ENCODE measurements around the gene BAHD1. TPM values are rescaled to one million over a fixed set of nuclear protein-coding genes. Genes with fewer than 3 reads are reported as not detected.

Gene BAHD1
- total and polyA plus RNA-seq, 2 donors (not counting 1 experiment from before 2014, with no cell fraction given): 3.3 to 5.6 TPM

DNA sequence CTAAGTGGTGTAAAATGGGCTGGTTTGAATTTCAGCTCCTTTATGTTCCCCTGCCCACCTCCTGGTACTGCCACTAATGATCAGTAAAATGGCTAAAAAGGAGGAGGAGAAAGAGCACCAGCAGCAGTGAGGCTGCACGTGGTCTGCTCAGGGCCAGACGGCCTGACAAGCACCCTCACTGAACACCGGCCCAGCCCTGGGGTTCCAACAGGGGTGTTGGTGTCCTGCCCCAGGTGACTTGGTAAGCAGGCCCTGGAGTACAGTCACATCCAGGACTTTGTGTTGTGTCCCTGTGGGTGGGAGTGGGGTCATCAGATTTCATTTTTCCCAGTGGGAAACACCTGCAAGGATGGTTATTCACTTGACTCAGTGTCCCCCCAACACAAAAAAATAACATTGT, 5.4 kb downstream of the BAHD1 start:
- TF ChIP-seq EZH2 (IDR thresholded peaks at IDR 0.05; ENCODE audit: low read length, missing control alignments) (no peak), CTCF (conservative IDR thresholded peaks at IDR 0.05 in 1 of 2, IDR thresholded peaks at IDR 0.05 in 1 of 2; ENCODE audit: low read depth in 1 of 2, low read length in 2 of 2) (no peak)
- peaks cover 8% of the 10 kb centered on the region for H3K4me1 ChIP-seq (ENCODE audit: control insufficient read depth, extremely low read depth, insufficient read depth, low read length)
- no peaks in the 10 kb centered on the region for H3K9me3 ChIP-seq (ENCODE audit: control insufficient read depth, insufficient read depth, low read depth, low read length)
- no peak overlapping the region for H3K9ac ChIP-seq (ENCODE audit: insufficient read depth, low read length)
- H3K79me2 ChIP-seq (ENCODE audit: control insufficient read depth, insufficient read depth, low read length): peaks cover 10% of the 10 kb centered on the region
- no peak overlapping the region for H2AFZ ChIP-seq (ENCODE audit: low read length)
- no peaks in the 10 kb centered on the region for H3K27me3 ChIP-seq (ENCODE audit: control insufficient read depth, insufficient read depth, low read length)
- H3K4me2 ChIP-seq (ENCODE audit: extremely low read depth, insufficient read depth, low read length): no peak overlapping the region
- no peaks in the 10 kb centered on the region for H3K36me3 ChIP-seq (ENCODE audit: control insufficient read depth, insufficient read depth, low read length)
- peaks cover 3% of the 10 kb centered on the region for H4K20me1 ChIP-seq (ENCODE audit: control insufficient read depth, extremely low read depth, insufficient read depth, low read length)
- no peak overlapping the region for H3K4me3 ChIP-seq (replicated peaks in 1 of 4; ENCODE audit: control extremely low read depth in 1 of 4, insufficient read depth in 1 of 4, low read depth in 3 of 4, low read length in 4 of 4)
- DNase-seq (ENCODE audit: low read depth in 2 of 2): no peak
- H3K27ac ChIP-seq (ENCODE audit: insufficient read depth, low read length): no peak overlapping the region

- no peak overlapping the region for H3K9ac ChIP-seq (ENCODE audit: insufficient read depth, low read length)
- no peak overlapping the region for H3K4me2 ChIP-seq (ENCODE audit: extremely low read depth, insufficient read depth, low read length)
- no peak overlapping the region for H3K27ac ChIP-seq (ENCODE audit: insufficient read depth, low read length)
- peaks cover 8% of the 10 kb centered on the region for H3K4me1 ChIP-seq (ENCODE audit: control insufficient read depth, extremely low read depth, insufficient read depth, low read length)
- no peaks in the 10 kb centered on the region for H3K9me3 ChIP-seq (ENCODE audit: control insufficient read depth, insufficient read depth, low read depth, low read length)
- no peaks in the 10 kb centered on the region for H4K20me1 ChIP-seq (ENCODE audit: control insufficient read depth, extremely low read depth, insufficient read depth, low read length)
- peaks cover 4% of the 10 kb centered on the region for H3K79me2 ChIP-seq (ENCODE audit: control insufficient read depth, insufficient read depth, low read length)
- no peaks in the 10 kb centered on the region for H3K36me3 ChIP-seq (ENCODE audit: control insufficient read depth, insufficient read depth, low read length)
- H2AFZ ChIP-seq (ENCODE audit: low read length): no peak overlapping the region
- no peak for DNase-seq (ENCODE audit: low read depth in 2 of 2)
- H3K4me3 ChIP-seq (replicated peaks in 1 of 4; ENCODE audit: control extremely low read depth in 1 of 4, insufficient read depth in 1 of 4, low read depth in 3 of 4, low read length in 4 of 4): no peak overlapping the region
- TF ChIP-seq EZH2 (IDR thresholded peaks at IDR 0.05; ENCODE audit: low read length, missing control alignments) (no peak), CTCF (conservative IDR thresholded peaks at IDR 0.05 in 1 of 2, IDR thresholded peaks at IDR 0.05 in 1 of 2; ENCODE audit: low read depth in 1 of 2, low read length in 2 of 2) (no peak)
- H3K27me3 ChIP-seq (ENCODE audit: control insufficient read depth, insufficient read depth, low read length): no peaks in the 10 kb centered on the region
Observed at GRCh38 chr15:40448354-40448753, 7.6 kb downstream of the BAHD1 start.

DNA sequence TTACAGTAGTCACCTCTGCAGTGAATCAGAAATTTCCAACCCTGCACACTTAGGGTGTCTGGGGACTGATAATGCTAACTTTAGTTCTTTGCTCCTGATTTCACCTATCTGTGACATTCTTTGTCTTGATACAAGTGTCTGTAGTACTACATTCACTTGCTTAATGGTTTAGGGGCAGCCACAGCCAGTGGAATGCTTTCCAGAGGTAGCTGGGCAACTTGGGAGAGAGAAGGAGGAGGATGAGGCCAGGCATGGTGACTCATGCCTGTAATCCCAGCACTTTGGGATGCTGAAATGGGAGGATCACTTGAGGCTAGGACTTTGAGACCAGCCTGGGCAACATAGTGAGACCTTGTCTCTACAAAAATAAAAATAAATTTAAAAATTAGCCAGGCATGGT, 8.5 kb downstream of the BAHD1 start:
- H4K20me1 ChIP-seq (ENCODE audit: control insufficient read depth, extremely low read depth, insufficient read depth, low read length): no peaks in the 10 kb centered on the region
- H3K27ac ChIP-seq (ENCODE audit: insufficient read depth, low read length): no peak overlapping the region
- TF ChIP-seq CTCF (conservative IDR thresholded peaks at IDR 0.05 in 1 of 2, IDR thresholded peaks at IDR 0.05 in 1 of 2; ENCODE audit: low read depth in 1 of 2, low read length in 2 of 2): no peak
- no peak for TF ChIP-seq EZH2 (IDR thresholded peaks at IDR 0.05; ENCODE audit: low read length, missing control alignments)
- no peak overlapping the region for H3K4me3 ChIP-seq (replicated peaks in 1 of 4; ENCODE audit: control extremely low read depth in 1 of 4, insufficient read depth in 1 of 4, low read depth in 3 of 4, low read length in 4 of 4)
- H3K27me3 ChIP-seq (ENCODE audit: control insufficient read depth, insufficient read depth, low read length): no peaks in the 10 kb centered on the region
- no peaks in the 10 kb centered on the region for H3K36me3 ChIP-seq (ENCODE audit: control insufficient read depth, insufficient read depth, low read length)
- peaks cover 4% of the 10 kb centered on the region for H3K79me2 ChIP-seq (ENCODE audit: control insufficient read depth, insufficient read depth, low read length)
- peak in 1 of 2 donors; percentile 43 for DNase-seq (ENCODE audit: low read depth in 2 of 2)
- no peaks in the 10 kb centered on the region for H3K9me3 ChIP-seq (ENCODE audit: control insufficient read depth, insufficient read depth, low read depth, low read length)
- no peak overlapping the region for H2AFZ ChIP-seq (ENCODE audit: low read length)
- no peak overlapping the region for H3K4me2 ChIP-seq (ENCODE audit: extremely low read depth, insufficient read depth, low read length)
- H3K4me1 ChIP-seq (ENCODE audit: control insufficient read depth, extremely low read depth, insufficient read depth, low read length): peaks cover 8% of the 10 kb centered on the region
- H3K9ac ChIP-seq (ENCODE audit: insufficient read depth, low read length): no peak overlapping the region

Data from fibroblast of lung (primary cell).